Measurements from ENCODE around the gene CORO1A. TPM values are rescaled to one million over a fixed set of nuclear protein-coding genes. Genes with fewer than 3 reads are reported as not detected.

CORO1A gene
- polyA plus RNA-seq, 1 donor from 2014 or later, result 106 TPM

DNA sequence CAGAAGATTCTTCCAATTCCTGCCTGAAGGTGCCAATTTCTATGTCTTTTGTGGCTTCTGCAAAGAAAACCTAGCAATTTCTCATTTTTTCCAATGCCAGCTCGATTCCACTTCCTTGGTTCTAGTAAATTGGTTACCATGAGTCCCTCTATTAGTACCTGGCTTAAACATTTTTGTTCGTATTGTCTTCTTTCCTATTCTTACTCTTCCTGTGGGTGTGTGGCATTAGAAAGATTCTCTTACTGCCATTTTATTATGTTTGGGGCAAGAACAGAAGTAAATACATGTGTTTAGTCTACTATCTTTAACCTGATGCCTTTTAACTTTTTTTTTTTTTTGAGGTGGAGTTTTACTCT is 40.1 kb upstream of the CORO1A start:
- TF ChIP-seq SMC3 (conservative IDR thresholded peaks at IDR 0.05; ENCODE audit: poor library complexity), result no peak
- TF ChIP-seq, protein P1, sequence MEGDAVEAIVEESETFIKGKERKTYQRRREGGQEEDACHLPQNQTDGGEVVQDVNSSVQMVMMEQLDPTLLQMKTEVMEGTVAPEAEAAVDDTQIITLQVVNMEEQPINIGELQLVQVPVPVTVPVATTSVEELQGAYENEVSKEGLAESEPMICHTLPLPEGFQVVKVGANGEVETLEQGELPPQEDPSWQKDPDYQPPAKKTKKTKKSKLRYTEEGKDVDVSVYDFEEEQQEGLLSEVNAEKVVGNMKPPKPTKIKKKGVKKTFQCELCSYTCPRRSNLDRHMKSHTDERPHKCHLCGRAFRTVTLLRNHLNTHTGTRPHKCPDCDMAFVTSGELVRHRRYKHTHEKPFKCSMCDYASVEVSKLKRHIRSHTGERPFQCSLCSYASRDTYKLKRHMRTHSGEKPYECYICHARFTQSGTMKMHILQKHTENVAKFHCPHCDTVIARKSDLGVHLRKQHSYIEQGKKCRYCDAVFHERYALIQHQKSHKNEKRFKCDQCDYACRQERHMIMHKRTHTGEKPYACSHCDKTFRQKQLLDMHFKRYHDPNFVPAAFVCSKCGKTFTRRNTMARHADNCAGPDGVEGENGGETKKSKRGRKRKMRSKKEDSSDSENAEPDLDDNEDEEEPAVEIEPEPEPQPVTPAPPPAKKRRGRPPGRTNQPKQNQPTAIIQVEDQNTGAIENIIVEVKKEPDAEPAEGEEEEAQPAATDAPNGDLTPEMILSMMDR (IDR thresholded peaks at IDR 0.05; ENCODE audit: poor library complexity, severe bottlenecking), result no peak
- TF ChIP-seq TAF1 (IDR thresholded peaks at IDR 0.05; ENCODE audit: low read depth), result no peak
- no peak for TF ChIP-seq EP300 (conservative IDR thresholded peaks at IDR 0.05; ENCODE audit: poor library complexity, severe bottlenecking)
- no peak for TF ChIP-seq RAD21 (conservative IDR thresholded peaks at IDR 0.05)
- TF ChIP-seq EZH2 (IDR thresholded peaks at IDR 0.05; ENCODE audit: borderline replicate concordance, insufficient read depth, low read length, poor library complexity, severe bottlenecking), result no peak
- no peak for TF ChIP-seq POLR2AphosphoS5 (IDR thresholded peaks at IDR 0.05)
- no peak for TF ChIP-seq MXI1 (conservative IDR thresholded peaks at IDR 0.05; ENCODE audit: poor library complexity, severe bottlenecking)
- TF ChIP-seq, protein P2, sequence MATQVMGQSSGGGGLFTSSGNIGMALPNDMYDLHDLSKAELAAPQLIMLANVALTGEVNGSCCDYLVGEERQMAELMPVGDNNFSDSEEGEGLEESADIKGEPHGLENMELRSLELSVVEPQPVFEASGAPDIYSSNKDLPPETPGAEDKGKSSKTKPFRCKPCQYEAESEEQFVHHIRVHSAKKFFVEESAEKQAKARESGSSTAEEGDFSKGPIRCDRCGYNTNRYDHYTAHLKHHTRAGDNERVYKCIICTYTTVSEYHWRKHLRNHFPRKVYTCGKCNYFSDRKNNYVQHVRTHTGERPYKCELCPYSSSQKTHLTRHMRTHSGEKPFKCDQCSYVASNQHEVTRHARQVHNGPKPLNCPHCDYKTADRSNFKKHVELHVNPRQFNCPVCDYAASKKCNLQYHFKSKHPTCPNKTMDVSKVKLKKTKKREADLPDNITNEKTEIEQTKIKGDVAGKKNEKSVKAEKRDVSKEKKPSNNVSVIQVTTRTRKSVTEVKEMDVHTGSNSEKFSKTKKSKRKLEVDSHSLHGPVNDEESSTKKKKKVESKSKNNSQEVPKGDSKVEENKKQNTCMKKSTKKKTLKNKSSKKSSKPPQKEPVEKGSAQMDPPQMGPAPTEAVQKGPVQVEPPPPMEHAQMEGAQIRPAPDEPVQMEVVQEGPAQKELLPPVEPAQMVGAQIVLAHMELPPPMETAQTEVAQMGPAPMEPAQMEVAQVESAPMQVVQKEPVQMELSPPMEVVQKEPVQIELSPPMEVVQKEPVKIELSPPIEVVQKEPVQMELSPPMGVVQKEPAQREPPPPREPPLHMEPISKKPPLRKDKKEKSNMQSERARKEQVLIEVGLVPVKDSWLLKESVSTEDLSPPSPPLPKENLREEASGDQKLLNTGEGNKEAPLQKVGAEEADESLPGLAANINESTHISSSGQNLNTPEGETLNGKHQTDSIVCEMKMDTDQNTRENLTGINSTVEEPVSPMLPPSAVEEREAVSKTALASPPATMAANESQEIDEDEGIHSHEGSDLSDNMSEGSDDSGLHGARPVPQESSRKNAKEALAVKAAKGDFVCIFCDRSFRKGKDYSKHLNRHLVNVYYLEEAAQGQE (IDR thresholded peaks at IDR 0.05; ENCODE audit: borderline replicate concordance), result no peak
- no peaks in the 10 kb centered on the region for H3K36me3 ChIP-seq (ENCODE audit: insufficient read depth, low read length)
- no peak overlapping the region for H3K9ac ChIP-seq (ENCODE audit: low read length)
- no peak overlapping the region for H3K4me2 ChIP-seq (ENCODE audit: low read length)
- H3K27ac ChIP-seq (ENCODE audit: low read length), result no peak overlapping the region
- H3K4me3 ChIP-seq (ENCODE audit: low read length), result no peak overlapping the region
- H3K9me3 ChIP-seq (ENCODE audit: low read length), result no peaks in the 10 kb centered on the region
- H3K27me3 ChIP-seq (ENCODE audit: insufficient read depth, low read depth, low read length), result no peaks in the 10 kb centered on the region
- no peak overlapping the region for H2AFZ ChIP-seq (ENCODE audit: low read depth, low read length)
- H3K79me2 ChIP-seq (replicated peaks; ENCODE audit: insufficient read depth, low read length), result no peaks in the 10 kb centered on the region
- no peaks in the 10 kb centered on the region for H3F3A ChIP-seq (ENCODE audit: insufficient read depth, low read length, poor library complexity, severe bottlenecking)
- no peaks in the 10 kb centered on the region for H3K9me2 ChIP-seq (ENCODE audit: insufficient read depth, low read length)
- H4K20me1 ChIP-seq (ENCODE audit: insufficient read depth), result no peaks in the 10 kb centered on the region

DNA sequence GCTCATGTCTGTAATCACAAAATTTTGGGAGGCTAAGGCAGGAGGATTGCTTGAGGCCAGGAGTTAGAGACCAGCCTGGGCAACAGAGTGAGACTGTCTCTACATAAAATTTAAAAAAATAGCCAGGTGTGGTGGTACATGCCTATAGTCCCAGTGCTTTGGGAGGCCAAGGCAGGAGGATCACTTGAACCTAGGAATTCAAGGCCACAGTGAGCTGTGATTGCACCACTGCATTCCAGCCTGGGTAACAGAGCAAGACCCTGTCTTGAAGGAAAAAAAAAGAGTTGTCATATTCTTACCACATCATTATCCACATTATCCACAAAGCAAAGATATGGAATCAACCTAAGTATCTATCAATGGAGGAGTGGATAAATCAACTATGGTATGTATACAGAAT is 39.4 kb upstream of the CORO1A start:
- no peaks in the 10 kb centered on the region for H3K27me3 ChIP-seq (ENCODE audit: insufficient read depth, low read depth, low read length)
- no peaks in the 10 kb centered on the region for H3K9me2 ChIP-seq (ENCODE audit: insufficient read depth, low read length)
- no peaks in the 10 kb centered on the region for H3F3A ChIP-seq (ENCODE audit: insufficient read depth, low read length, poor library complexity, severe bottlenecking)
- H3K79me2 ChIP-seq (replicated peaks; ENCODE audit: insufficient read depth, low read length), result no peaks in the 10 kb centered on the region
- no peak overlapping the region for H3K4me3 ChIP-seq (ENCODE audit: low read length)
- TF ChIP-seq MXI1 (conservative IDR thresholded peaks at IDR 0.05; ENCODE audit: poor library complexity, severe bottlenecking) (no peak), RAD21 (conservative IDR thresholded peaks at IDR 0.05) (no peak), EZH2 (IDR thresholded peaks at IDR 0.05; ENCODE audit: borderline replicate concordance, insufficient read depth, low read length, poor library complexity, severe bottlenecking) (no peak), EP300 (conservative IDR thresholded peaks at IDR 0.05; ENCODE audit: poor library complexity, severe bottlenecking) (no peak), SMC3 (conservative IDR thresholded peaks at IDR 0.05; ENCODE audit: poor library complexity) (no peak), POLR2AphosphoS5 (IDR thresholded peaks at IDR 0.05) (no peak), TAF1 (IDR thresholded peaks at IDR 0.05; ENCODE audit: low read depth) (no peak)
- TF ChIP-seq, protein P2 (IDR thresholded peaks at IDR 0.05; ENCODE audit: borderline replicate concordance), result no peak
- TF ChIP-seq, protein P1 (IDR thresholded peaks at IDR 0.05; ENCODE audit: poor library complexity, severe bottlenecking), result no peak
- H2AFZ ChIP-seq (ENCODE audit: low read depth, low read length), result no peak overlapping the region
- no peak overlapping the region for H3K27ac ChIP-seq (ENCODE audit: low read length)
- no peaks in the 10 kb centered on the region for H3K9me3 ChIP-seq (ENCODE audit: low read length)
- no peaks in the 10 kb centered on the region for H4K20me1 ChIP-seq (ENCODE audit: insufficient read depth)
- H3K4me2 ChIP-seq (ENCODE audit: low read length), result no peak overlapping the region
- no peak overlapping the region for H3K9ac ChIP-seq (ENCODE audit: low read length)
- H3K36me3 ChIP-seq (ENCODE audit: insufficient read depth, low read length), result no peaks in the 10 kb centered on the region
